CD1c-positive myeloid dendritic cell (primary cell): Measurements from ENCODE around the gene SHC2.
"Not testable (repeated sequence)": the region's sequence is repeated elsewhere in the genome, so short reads cannot be mapped to it uniquely, and the experiment has no call there.

Experiments
- DNase-seq: peaks from one replicate; pipeline ENCODE4 v3.0.0-alpha.2; 2016; ENCODE audit errors: extremely low spot score

SHC2 gene

GRCh38 chr19:493391-494170 is 32.7 kb upstream of the SHC2 start:
- DNase-seq, result no peak

DNA sequence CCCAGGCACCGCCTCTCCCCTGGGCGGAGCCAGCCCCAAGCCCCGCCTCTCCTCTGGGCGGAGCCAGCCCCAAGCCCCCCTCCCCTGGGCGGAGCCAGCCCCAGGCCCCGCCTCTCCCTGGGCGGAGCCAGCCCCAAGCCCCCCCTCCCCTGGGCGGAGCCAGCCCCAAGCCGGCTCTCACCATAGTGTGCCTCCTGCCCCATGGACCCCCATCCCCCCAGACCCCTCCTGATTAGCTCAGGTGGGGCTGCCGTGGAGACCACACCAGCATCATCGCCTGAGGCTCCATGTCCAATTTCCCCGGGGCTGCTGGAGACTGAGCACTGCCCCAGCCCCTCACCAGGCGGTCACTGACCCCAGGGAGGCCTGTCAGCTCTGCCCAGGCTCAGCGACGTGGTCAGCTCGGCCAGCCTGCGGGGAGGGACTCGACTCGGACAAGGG is 31.3 kb upstream of the SHC2 start:
- peak; percentile 26 for DNase-seq

DNA sequence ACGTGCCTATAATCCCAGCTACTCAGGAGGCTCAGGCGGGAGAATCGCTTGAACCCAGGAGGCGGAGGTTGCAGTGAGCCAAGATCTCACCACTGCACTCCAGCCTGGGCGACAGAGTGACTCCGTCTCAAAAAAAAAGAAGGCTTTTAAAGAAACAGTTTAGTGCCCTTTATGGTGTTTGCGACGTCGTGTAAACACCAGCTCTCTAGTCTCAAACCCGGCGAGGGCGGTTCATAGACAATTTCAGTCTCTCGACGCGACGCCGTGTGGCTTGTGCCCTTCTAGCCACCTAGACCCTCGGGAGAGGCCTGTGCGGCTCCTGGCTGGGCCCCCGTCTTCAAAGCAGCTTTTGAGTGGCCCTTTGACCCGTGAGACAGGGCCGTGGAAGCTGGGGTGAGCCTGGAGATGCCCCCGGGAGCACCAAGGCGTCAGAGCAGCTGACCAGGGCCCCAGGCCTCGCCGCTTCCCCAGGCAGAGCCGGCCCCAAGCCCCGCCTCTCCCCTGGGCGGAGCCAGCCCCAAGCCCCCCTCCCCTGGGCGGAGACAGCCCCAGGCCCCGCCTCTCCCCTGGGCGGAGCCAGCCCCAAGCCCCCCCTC is 30.4 kb upstream of the SHC2 start:
- no peak for DNase-seq

DNA sequence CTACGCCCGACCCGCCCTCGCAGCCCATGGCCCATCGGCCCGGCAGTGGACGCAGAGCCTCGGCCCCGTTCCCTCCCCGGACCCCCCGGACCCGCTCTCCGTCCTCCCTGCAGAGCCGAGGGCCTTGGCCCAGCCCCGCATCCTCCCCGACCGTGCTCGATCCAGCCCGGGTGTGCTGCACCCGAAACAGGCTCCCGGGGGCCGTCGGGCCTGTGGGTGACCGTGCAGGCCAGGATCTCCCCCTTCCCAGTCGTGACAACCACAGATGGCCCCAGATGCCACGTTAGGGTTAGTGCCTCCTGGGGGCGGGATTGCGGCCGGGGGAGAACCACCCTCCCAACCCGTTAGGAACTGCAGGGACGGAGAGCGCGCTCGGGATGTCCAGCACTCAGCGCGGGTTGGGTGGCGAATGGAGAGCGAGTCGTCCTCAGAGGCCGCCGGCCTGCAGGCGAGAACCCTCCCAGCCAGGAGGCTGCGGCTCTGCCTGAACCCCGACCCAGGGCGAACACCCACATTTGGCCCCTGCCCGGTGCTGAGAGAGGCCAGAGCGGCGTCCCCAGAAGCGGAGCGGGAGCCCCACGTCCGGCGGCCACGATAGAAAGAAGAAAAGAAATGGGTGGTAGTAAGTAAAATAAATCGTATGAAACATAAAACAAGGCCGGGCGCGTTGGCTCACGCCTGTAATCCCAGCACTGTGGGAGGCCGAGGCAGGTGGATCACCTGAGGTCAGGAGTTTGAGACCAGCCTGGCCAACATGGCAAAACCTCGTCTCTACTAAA is 28.8 kb upstream of the SHC2 start:
- DNase-seq, result peak; percentile 18

- peak; percentile 96 for DNase-seq
Measured at GRCh38 chr19:488505-489417, 27.9 kb upstream of the SHC2 start.

DNA sequence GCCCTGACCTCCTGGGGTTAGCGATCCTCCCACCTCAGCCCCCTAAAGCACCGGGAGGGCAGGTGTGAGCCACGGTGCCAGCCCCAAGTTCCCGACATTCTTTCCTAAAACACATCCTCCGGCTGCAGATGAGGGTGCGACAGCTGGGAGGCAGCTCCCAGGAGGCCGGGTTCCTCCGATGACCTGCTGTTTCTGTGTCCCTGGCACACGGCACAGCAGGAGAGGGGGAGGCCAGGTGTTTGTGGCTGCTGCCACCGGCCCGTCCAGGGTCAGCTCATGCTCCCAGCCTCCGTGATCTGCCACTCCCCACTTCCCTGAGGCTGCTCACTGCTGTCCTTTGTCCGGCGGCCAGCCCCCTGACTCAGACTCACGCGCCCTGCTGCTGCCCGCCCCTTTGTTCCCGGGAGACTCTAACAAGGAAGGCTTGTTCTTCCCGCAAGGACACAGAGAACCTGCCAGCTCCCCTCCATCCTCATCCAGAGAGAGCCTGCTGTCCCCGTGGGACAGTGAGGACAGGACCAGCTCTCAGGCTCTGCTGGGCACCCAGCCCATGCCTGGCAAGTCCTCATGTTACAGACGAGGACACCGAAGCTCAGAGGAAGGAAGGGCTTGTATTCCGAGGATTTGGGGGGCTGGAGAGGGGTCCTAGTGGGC is 24.9 kb upstream of the SHC2 start:
- no peak for DNase-seq

DNA sequence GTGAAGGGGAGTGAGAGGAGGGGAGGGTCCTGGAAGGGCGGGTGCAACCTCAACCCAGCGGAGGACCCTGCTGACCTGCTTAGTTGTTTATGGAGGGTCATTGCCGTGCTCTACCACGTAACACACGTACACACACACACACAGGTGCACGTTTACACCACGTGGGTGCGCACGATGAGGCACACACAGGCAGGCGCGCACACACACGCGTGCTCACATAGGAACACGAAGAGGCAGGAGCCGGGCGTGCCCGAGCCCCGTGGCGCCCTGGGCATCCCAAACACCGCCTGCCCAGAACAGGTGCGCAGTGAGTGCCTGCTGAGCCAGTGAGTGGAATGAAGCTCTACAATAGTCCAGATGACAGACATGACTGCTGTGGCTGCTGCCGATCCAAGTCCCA is 24.2 kb upstream of the SHC2 start:
- DNase-seq, result no peak

DNA sequence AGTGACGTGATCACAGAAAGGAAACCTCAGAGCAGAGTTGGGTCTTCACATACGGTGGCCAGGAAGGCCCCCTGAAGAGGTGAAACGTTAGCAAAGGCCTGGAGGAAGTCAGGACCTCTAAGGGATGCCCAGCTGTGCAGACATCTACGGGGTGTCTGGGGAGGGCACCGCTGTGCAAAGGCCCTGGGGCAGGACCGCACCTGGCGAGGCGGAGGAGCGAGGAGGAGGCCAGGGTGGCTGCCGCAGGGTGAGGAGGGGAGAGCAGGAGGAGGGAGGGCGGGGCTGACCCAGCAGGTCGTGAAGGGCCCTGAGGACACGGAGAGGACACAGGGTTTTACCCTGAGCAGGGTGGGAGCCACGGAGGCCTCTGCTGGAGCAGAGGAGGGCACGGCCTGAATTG is 23.7 kb upstream of the SHC2 start:
- no peak for DNase-seq

- no peak for DNase-seq
Measured at GRCh38 chr19:483332-484072, 22.7 kb upstream of the SHC2 start.

DNA sequence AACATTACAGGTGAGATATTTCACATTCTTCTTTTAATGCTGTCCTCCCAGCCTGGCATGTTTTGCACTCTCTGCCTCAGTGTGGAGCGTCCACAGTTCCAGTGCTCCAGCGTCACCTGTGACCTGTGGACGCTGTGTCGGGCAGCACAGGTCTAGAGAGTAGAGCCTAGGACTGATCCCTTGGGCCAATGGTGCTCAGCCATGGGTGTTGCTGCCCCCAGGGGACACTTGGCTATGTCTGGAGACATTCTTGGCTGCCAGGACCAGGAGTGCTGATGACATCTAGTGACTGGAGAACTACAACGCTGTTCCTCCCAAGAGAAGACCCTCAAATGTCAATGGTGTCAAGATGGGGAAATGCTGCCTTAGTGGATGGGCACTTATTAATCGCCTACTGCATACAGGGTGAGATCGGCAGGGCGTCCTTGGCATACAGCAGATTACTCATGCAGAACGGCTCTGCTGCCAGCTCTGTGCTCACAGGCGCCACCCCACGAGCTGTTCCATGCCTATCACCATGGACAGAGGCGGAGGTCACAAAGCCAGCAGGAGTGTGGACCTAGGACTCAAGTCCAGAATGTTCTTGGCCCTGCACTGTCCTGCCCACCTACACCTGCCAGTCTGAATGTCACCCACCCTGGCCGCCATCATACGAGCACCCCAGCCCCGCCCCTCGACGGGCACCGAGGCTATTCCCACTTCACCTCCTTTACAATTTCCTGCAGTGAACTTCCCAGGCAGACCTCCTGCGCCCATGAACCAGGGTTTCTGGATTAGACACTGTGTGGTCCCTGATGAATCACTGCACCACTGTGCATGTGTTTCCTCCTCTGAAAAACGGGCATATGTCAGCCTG is 21.6 kb upstream of the SHC2 start:
- DNase-seq, result no peak

DNA sequence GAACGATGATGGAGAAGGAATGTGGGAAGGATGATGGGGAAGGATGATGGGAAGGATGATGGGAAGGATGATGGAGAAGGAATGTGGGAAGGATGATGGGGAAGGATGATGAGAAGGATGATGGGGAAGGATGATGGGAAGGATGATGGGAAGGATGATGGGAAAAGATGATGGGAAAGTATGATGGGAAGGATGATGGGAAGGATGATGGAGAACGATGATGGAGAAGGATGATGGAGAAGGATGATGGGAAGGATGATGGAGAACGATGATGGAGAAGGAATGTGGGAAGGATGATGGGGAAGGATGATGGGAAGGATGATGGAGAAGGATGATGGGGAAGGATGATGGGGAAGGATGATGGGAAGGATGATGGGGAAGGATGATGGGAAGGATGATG is 20.3 kb upstream of the SHC2 start:
- DNase-seq, result not testable (repeated sequence)

DNA sequence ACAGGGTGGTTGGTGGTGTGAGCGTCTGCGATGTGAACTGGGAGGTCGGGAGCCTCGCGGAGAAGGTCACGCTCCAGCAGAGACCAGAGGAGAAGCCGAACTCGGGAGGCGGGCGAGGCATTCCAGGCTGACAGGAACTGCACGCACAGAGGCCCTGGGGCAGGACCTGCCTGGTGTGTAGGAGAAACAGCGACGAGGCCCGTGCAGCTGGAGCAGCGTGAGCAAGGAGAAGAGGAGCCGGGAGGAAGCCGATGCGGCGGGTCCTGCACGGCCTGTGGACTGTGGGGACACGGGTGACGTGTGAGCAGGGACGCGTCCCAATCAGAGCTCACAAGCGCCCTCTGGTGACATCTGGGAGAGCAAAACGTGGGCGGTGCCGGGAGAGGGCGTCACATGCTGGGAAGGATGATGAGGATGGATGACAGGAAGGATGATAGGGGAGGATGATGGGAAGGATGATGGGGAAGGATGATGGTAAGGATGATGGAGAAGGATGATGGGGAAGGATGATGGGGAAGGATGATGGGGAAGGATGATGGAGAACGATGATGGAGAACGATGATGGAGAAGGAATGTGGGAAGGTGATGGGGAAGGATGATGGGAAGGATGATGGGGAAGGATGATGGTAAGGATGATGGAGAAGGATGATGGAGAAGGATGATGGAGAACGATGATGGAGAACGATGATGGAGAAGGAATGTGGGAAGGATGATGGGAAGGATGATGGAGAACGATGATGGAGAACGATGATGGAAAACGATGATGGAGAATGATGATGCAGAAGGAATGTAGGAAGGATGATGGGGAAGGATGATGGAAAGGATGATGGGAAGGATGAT is 19.4 kb upstream of the SHC2 start:
- DNase-seq, result peak; percentile 70

- no peak for DNase-seq
Measured at GRCh38 chr19:478976-479375, 18.1 kb upstream of the SHC2 start.

GRCh38 chr19:478236-478903 is 17.5 kb upstream of the SHC2 start:
- DNase-seq, result no peak

- DNase-seq, result no peak
Measured at GRCh38 chr19:475360-475759, 14.5 kb upstream of the SHC2 start.

DNA sequence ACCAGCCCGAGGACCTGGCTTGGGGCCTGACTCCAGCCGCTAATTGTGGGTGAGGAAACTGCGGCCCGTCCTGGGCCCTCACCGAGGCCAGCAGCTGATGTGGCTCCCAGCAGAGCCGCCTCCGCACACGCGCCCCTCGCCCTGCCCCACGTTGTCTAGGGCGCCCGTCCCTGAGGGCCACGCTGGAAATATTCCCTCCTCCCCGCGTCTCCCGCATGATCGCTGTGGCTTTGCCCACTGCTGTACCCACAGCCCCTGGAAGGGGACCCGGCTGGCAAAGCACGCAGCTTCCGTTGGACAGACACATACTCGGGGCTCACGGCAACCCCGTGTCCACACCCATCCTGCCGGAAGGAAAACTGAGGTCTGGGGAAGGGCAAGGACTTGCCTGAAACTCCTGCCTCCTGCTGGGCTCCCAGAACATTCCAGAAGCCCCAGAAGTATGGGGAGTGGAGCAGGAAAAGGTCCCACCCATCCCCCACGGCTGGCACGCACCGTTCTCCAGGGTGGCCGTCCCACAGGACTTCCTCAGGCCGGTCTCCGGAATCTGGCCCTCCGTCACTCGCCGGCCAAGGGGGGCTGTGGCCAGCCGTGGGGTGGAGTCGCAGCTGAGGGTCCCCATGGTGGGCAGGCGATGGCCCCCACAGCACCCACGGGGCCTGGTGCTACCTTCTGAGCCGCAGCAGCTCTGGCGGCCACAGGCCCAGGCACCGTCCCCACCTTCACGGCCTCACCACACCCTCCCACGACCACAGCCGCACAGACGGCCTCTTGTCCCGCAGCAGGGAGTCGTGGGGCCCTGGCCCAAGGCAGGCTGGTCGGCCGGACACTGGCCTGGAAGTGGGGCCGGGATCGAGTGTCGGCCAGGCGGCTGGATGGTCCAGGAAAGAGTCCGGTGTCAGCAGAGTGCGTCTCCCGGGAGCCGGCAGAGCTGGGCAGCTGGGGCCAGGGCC is 13.6 kb upstream of the SHC2 start:
- no peak for DNase-seq
